D721Med (cell line): ENCODE data around the gene IQGAP2.

Experiments
- DNase-seq: peaks from one replicate; pipeline ENCODE4 v3.0.0; 2011; ENCODE audit warnings: low spot score; ENCODE audit not compliant: insufficient read length
- FAIRE-seq: peaks from 2 replicates; lab custom pipeline; 2011; peaks lifted over from hg19 to GRCh38; lab: Jason Lieb, UNC
- CTCF ChIP-seq: IDR thresholded peaks from 2 replicates; pipeline ENCODE4 v1.5.1; 2012; ENCODE audit warnings: mild to moderate bottlenecking, control low read depth; ENCODE audit not compliant: insufficient read depth; ENCODE audit errors: missing control alignments

The IQGAP2 gene

GRCh38 chr5:76441890-76442673 is 39.0 kb downstream of the IQGAP2 start:
- no peak for TF ChIP-seq CTCF
- DNase-seq: no peak
- no peak for FAIRE-seq

GRCh38 chr5:76443066-76443800 is 40.1 kb downstream of the IQGAP2 start:
- FAIRE-seq (no peak), DNase-seq (no peak)
- no peak for TF ChIP-seq CTCF

- FAIRE-seq (no peak), DNase-seq (no peak)
- TF ChIP-seq CTCF: no peak
Measured at GRCh38 chr5:76445063-76445462, 42.0 kb downstream of the IQGAP2 start.

GRCh38 chr5:76445830-76446229 is 42.7 kb downstream of the IQGAP2 start:
- no peak for DNase-seq
- TF ChIP-seq CTCF: no peak
- no peak for FAIRE-seq

GRCh38 chr5:76446776-76447175 is 43.7 kb downstream of the IQGAP2 start:
- FAIRE-seq (no peak), DNase-seq (no peak)
- no peak for TF ChIP-seq CTCF

GRCh38 chr5:76449606-76450005 is 46.5 kb downstream of the IQGAP2 start:
- no peak for DNase-seq
- no peak for FAIRE-seq
- TF ChIP-seq CTCF: no peak

- no peak for TF ChIP-seq CTCF
- DNase-seq (no peak), FAIRE-seq (no peak)
Measured at GRCh38 chr5:76450054-76450453, 47.0 kb downstream of the IQGAP2 start.
